MM.1S (cell line): ENCODE data around the gene ZMPSTE24.

Source experiments
- DNase-seq: peaks from one replicate; pipeline ENCODE4 v3.0.0-alpha.2; 2015
- H2AFZ ChIP-seq: fragments of 300-600 bp; sonication (generic); 2 replicates; pipeline ENCODE4 v1.6.0; 2016; ENCODE audit warnings: antibody characterized with exemption, low read length
- H3F3A ChIP-seq: fragments of 300-600 bp; sonication (generic); 2 replicates; pipeline ENCODE4 v1.6.1; 2016; ENCODE audit warnings: mild to moderate bottlenecking, antibody characterized with exemption, low read length, moderate library complexity, mixed read lengths; ENCODE audit not compliant: insufficient read depth
- H3K27ac ChIP-seq: fragments of 300-600 bp; sonication (generic); 2 replicates; pipeline ENCODE4 v1.5.1; 2016; ENCODE audit warnings: mild to moderate bottlenecking, low read length
- H3K27me3 ChIP-seq: fragments of 300-600 bp; sonication (generic); replicated peaks from 2 replicates; pipeline ENCODE4 v1.6.0; 2016; ENCODE audit warnings: low read length; ENCODE audit not compliant: insufficient read depth
- H3K36me3 ChIP-seq: fragments of 300-600 bp; sonication (generic); replicated peaks from 2 replicates; pipeline ENCODE4 v1.6.1; 2016; ENCODE audit warnings: mild to moderate bottlenecking, low read length, mixed read lengths; ENCODE audit not compliant: insufficient read depth
- H3K4me1 ChIP-seq: fragments of 300-600 bp; sonication (generic); 2 replicates; pipeline ENCODE4 v1.6.1; 2016; ENCODE audit warnings: low read length, mixed read lengths
- H3K4me2 ChIP-seq: fragments of 300-600 bp; sonication (generic); 2 replicates; pipeline ENCODE4 v1.6.0; 2016; ENCODE audit warnings: low read depth, low read length
- H3K4me3 ChIP-seq: fragments of 300-600 bp; sonication (generic); 2 replicates; pipeline ENCODE4 v1.5.1; 2016; ENCODE audit warnings: low read length, mixed read lengths
- H3K79me2 ChIP-seq: fragments of 300-600 bp; sonication (generic); 2 replicates; pipeline ENCODE4 v1.6.1; 2016; ENCODE audit warnings: mixed run types, low read length, mixed read lengths
- H3K9ac ChIP-seq: fragments of 300-600 bp; sonication (generic); 2 replicates; pipeline ENCODE4 v1.6.1; 2016; ENCODE audit warnings: low read length, mixed read lengths
- H3K9me2 ChIP-seq: fragments of 300-600 bp; sonication (generic); replicated peaks from 2 replicates; pipeline ENCODE4 v1.6.1; 2016; ENCODE audit warnings: mild to moderate bottlenecking, low read length, mixed read lengths; ENCODE audit not compliant: insufficient read depth
- H3K9me3 ChIP-seq: fragments of 300-600 bp; sonication (generic); replicated peaks from 2 replicates; pipeline ENCODE4 v1.6.1; 2016; ENCODE audit warnings: mild to moderate bottlenecking, low read length, mixed read lengths; ENCODE audit not compliant: insufficient read depth
- H4K20me1 ChIP-seq: fragments of 300-600 bp; sonication (generic); 2 replicates; pipeline ENCODE4 v1.6.1; 2016; ENCODE audit warnings: mild to moderate bottlenecking, low read length, moderate library complexity, mixed read lengths; ENCODE audit not compliant: insufficient read depth
- EZH2 ChIP-seq: fragments of 300-600 bp; sonication (generic); optimal IDR thresholded peaks from 2 replicates; pipeline ENCODE3; 2017; ENCODE audit warnings: low read depth, mild to moderate bottlenecking, antibody characterized with exemption, low read length, mixed read lengths
- EZH2phosphoT487 ChIP-seq: fragments of 300-600 bp; sonication (generic); IDR thresholded peaks from 2 replicates; pipeline ENCODE4 v1.6.1; 2018; ENCODE audit warnings: antibody characterized with exemption, low read length
- TF ChIP-seq, protein P1 (sequence below): fragments of 300-600 bp; sonication (generic); IDR thresholded peaks from 2 replicates; pipeline ENCODE4 v1.5.1; 2016; ENCODE audit warnings: antibody characterized with exemption, low read length, mixed read lengths

Gene ZMPSTE24

DNA sequence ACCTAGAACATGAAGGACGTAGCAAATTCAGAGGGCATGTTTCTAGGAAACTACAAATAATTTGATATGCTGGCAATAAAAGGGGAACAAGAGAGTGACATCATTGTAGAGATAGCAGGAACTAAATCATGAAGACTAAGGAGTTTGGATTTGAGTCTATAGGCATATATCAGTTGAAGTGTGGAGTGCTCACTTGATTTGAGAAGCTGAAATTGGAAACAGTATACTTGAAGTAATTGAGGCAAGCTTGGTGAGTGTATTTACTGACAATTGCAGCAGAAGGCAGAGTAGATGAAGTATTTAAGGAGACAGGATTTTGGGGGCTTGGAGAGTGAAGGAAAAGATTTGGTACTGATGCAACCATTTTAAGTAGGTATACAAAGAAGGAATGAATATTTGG, 16.7 kb upstream of the ZMPSTE24 start:
- 0 out of 2 replicates have a peak, but pooled peaks cover 11% of the 10 kb centered on the region for H3K79me2 ChIP-seq
- TF ChIP-seq EZH2: no peak
- TF ChIP-seq, protein P1, sequence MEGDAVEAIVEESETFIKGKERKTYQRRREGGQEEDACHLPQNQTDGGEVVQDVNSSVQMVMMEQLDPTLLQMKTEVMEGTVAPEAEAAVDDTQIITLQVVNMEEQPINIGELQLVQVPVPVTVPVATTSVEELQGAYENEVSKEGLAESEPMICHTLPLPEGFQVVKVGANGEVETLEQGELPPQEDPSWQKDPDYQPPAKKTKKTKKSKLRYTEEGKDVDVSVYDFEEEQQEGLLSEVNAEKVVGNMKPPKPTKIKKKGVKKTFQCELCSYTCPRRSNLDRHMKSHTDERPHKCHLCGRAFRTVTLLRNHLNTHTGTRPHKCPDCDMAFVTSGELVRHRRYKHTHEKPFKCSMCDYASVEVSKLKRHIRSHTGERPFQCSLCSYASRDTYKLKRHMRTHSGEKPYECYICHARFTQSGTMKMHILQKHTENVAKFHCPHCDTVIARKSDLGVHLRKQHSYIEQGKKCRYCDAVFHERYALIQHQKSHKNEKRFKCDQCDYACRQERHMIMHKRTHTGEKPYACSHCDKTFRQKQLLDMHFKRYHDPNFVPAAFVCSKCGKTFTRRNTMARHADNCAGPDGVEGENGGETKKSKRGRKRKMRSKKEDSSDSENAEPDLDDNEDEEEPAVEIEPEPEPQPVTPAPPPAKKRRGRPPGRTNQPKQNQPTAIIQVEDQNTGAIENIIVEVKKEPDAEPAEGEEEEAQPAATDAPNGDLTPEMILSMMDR: no peak
- TF ChIP-seq EZH2phosphoT487: no peak
- no peaks in the 10 kb centered on the region for H4K20me1 ChIP-seq
- 0 out of 2 replicates have a peak, but pooled peaks cover 6% of the 10 kb centered on the region for H3F3A ChIP-seq
- H3K9me2 ChIP-seq: no peaks in the 10 kb centered on the region
- H3K4me2 ChIP-seq: no peak overlapping the region
- no peaks in the 10 kb centered on the region for H3K9me3 ChIP-seq
- no peaks in the 10 kb centered on the region for H3K27me3 ChIP-seq
- H3K4me3 ChIP-seq: no peak overlapping the region
- no peak overlapping the region for H3K9ac ChIP-seq
- no peak for DNase-seq
- peaks cover 8% of the 10 kb centered on the region for H3K36me3 ChIP-seq
- H2AFZ ChIP-seq: no peak overlapping the region
- H3K27ac ChIP-seq: no peak overlapping the region
- no peaks in the 10 kb centered on the region for H3K4me1 ChIP-seq

DNA sequence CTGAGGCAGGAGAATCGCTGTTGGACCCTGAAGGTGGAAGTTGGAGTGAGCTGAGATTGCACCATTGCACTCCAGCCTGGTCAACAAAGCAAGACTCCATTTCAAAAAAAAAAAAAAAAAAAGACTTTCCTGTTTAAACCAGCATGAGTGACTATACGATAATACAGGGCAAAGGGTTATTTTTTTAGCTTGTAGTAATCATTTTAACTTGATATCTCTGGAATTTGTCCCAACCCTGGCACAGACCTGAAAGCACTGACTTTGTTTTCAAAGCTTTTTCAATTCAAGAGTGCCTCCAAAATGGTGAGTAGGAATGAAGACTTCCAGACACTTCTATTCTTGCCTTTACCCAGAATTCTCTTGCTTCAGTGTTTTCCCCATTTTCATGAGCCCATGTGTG, 14.7 kb upstream of the ZMPSTE24 start:
- no peaks in the 10 kb centered on the region for H3K27me3 ChIP-seq
- no peak overlapping the region for H2AFZ ChIP-seq
- no peak overlapping the region for H3K4me3 ChIP-seq
- no peak overlapping the region for H3K4me2 ChIP-seq
- DNase-seq: no peak
- no peak overlapping the region for H3K9ac ChIP-seq
- 0 out of 2 replicates have a peak, but pooled peaks cover 6% of the 10 kb centered on the region for H3F3A ChIP-seq
- no peak for TF ChIP-seq EZH2
- TF ChIP-seq, protein P1: no peak
- TF ChIP-seq EZH2phosphoT487: no peak
- H3K4me1 ChIP-seq: no peaks in the 10 kb centered on the region
- no peaks in the 10 kb centered on the region for H3K9me3 ChIP-seq
- H3K79me2 ChIP-seq: no peaks in the 10 kb centered on the region
- H3K9me2 ChIP-seq: no peaks in the 10 kb centered on the region
- H3K27ac ChIP-seq: no peak overlapping the region
- no peaks in the 10 kb centered on the region for H3K36me3 ChIP-seq
- no peaks in the 10 kb centered on the region for H4K20me1 ChIP-seq

DNA sequence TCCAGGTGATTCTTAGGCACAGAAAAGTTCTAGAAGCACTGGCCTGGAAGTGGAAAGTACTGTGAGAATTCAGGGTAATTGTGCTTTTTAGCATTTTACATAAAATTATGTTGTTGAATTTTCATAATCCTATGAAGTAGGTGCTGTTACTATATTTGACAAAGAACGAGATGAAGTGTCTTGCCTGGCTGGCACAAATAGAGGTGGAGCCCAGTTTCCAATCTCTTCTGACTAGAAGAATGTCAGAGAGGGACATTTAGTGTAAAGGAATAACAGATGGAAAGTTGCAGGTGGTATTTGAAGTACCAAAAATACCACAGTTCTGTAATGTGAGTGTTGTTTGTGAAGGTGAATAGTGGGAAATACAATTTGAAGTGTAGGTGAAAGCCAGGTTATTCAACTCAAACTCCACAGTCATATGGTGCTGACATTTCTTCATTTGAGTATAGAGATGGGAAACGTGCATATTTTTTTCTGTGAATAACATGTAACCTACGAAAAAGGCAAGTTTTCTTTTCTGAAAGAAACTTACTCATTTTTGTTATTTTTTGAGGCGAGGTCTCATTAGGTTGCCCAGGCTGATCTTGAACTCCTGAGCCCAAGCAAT, 13.8 kb upstream of the ZMPSTE24 start:
- Histone ChIP-seq H3K79me2 (no peaks in the 10 kb centered on the region), H3F3A (0 out of 2 replicates have a peak, but pooled peaks cover 6% of the 10 kb centered on the region), H3K4me1 (no peaks in the 10 kb centered on the region), H3K9ac (no peak overlapping the region), H3K4me3 (no peak overlapping the region), H2AFZ (no peak overlapping the region), H3K4me2 (no peak overlapping the region), H3K9me2 (no peaks in the 10 kb centered on the region), H3K36me3 (no peaks in the 10 kb centered on the region), H3K27me3 (no peaks in the 10 kb centered on the region), H3K27ac (no peak overlapping the region), H3K9me3 (no peaks in the 10 kb centered on the region), H4K20me1 (no peaks in the 10 kb centered on the region)
- DNase-seq: no peak
- TF ChIP-seq EZH2phosphoT487 (no peak), EZH2 (no peak)
- TF ChIP-seq, protein P1: no peak
